CD4-positive, alpha-beta T cell (primary cell): ENCODE data around the gene POU4F3. TPM values are rescaled to one million over a fixed set of nuclear protein-coding genes. Genes with fewer than 3 reads are reported as not detected.

Experiments used
- ATAC-seq: fragments of 200-7000 bp; cut with Tn5 transposase; one replicate; pipeline ENCODE4 v1.10.0; 2022; ENCODE audit warnings: mild to moderate bottlenecking; ENCODE audit not compliant: poor library complexity
- CTCF ChIA-PET: fragments of 350-600 bp; sonication (Branson Sonifier 250); formaldehyde crosslinking; loops from one replicate; lab custom pipeline; 2021; ENCODE audit warnings: antibody characterized with exemption, inconsistent platforms; lab: Charles Lee
- POLR2A ChIA-PET: fragments of 350-600 bp; sonication (Branson Sonifier 250); formaldehyde crosslinking; loops from one replicate; lab custom pipeline; 2021; ENCODE audit warnings: antibody characterized with exemption, inconsistent platforms; lab: Charles Lee
- DNase-seq, 14 experiments: peaks; one replicate each; pipeline ENCODE4 v3.0.0-alpha.2; 2013 to 2020; ENCODE audit warnings: mixed read lengths in 2 of 14
- H3K27ac ChIP-seq, 2 donors: one replicate each; pipeline versions ENCODE4 v1.5.1 to v1.7.0; 2013; ENCODE audit warnings: low read length in 2 of 2, low read depth in 1 of 2, mild to moderate bottlenecking in 1 of 2
- H3K27me3 ChIP-seq, 2 experiments: 1 replicate in 1 of 2; 2 replicates in 1 of 2; pipeline versions ENCODE4 v1.6.1 to v1.7.0; 2013; ENCODE audit warnings: low read length in 2 of 2, control low read depth in 1 of 2, mild to moderate bottlenecking in 1 of 2, moderate library complexity in 1 of 2; ENCODE audit not compliant: insufficient read depth in 2 of 2, control insufficient read depth in 1 of 2
- H3K36me3 ChIP-seq: one replicate; pipeline ENCODE4 v1.6.1; 2013; ENCODE audit warnings: low read length, control low read depth; ENCODE audit not compliant: insufficient read depth
- H3K4me1 ChIP-seq: one replicate; pipeline ENCODE4 v1.6.1; 2013; ENCODE audit warnings: low read length, control low read depth; ENCODE audit not compliant: insufficient read depth
- H3K4me3 ChIP-seq: one replicate; pipeline ENCODE4 v1.5.1; 2013; ENCODE audit warnings: mild to moderate bottlenecking, low read length, moderate library complexity
- H3K9me3 ChIP-seq, 2 experiments: 1 replicate in 1 of 2; 2 replicates in 1 of 2; pipeline versions ENCODE4 v1.6.1 to v1.7.0; 2013; ENCODE audit warnings: low read length in 2 of 2, mild to moderate bottlenecking in 2 of 2, control low read depth in 1 of 2, moderate library complexity in 1 of 2; ENCODE audit not compliant: control insufficient read depth in 1 of 2, insufficient read depth in 1 of 2
- H3K27ac Mint-ChIP-seq: one replicate; pipeline ENCODE4 v1.8.0; 2020; ENCODE audit warnings: mixed read lengths
- H3K27me3 Mint-ChIP-seq: one replicate; pipeline ENCODE4 v1.8.0; 2021; ENCODE audit warnings: mixed read lengths
- H3K36me3 Mint-ChIP-seq: one replicate; pipeline ENCODE4 v1.8.0; 2021; ENCODE audit warnings: low read depth, mixed read lengths
- H3K4me1 Mint-ChIP-seq: one replicate; pipeline ENCODE4 v1.8.0; 2021; ENCODE audit warnings: low read depth, mixed read lengths
- H3K4me3 Mint-ChIP-seq: one replicate; pipeline ENCODE4 v1.8.0; 2020; ENCODE audit warnings: mild to moderate bottlenecking, mixed read lengths
- H3K9me3 Mint-ChIP-seq: one replicate; pipeline ENCODE4 v1.8.0; 2020; ENCODE audit warnings: mixed read lengths
- intact Hi-C, 2 experiments: fragments of 100-400 bp; cut with DNase I in 1 of 2; cut with micrococcal nuclease in 1 of 2; formaldehyde crosslinking; loops; one replicate each; pipeline versions ENCODE4 v1.15.1 to v1.9.0; 2023 to 2025; cut with DNase I, micrococcal nuclease
- total RNA-seq, 174 experiments: library from RNA in 2 of 174; stranded (reverse) in 2 of 174; gene quantifications; one replicate each; pipeline ENCODE4 v1.2.3 and lab custom pipeline; 2021 to 2026
- TF ChIP-seq, protein P1 (sequence below): fragments of 200-600 bp; IDR thresholded peaks from one replicate; pipeline ENCODE4 v1.8.0; 2022; ENCODE audit warnings: antibody characterized with exemption, mild to moderate bottlenecking

The POU4F3 gene
- total RNA-seq, 2 experiments from 2014 or later: 0.17 to 0.22 TPM

DNA sequence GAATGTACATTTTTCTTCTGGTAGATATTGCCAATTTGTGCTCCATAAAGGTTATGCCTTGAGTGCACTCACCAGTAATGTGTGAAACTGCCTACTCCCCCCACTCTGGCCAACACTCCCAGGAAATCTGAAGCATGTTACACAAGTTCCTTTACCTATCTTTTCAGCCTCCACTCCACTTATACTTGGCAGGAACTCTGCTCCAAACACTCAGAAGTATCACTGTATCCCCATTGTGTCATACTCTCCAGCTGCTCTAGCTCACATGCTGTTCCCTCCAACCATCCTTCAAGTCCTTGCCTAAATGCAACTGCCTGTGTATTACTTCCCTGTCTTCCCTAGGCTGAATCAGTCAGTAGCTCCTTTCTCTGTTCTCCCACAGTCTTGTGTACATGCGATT lies 28.3 kb downstream of the POU4F3 start:
- ChIA-PET CTCF (no interaction called here), POLR2A (no interaction called here)
- ATAC-seq (no peak), DNase-seq (no peak)
- H3K27ac Mint-ChIP-seq: no peak overlapping the region
- Histone ChIP-seq H3K9me3 (no peaks in the 10 kb centered on the region), H3K4me3 (no peak overlapping the region), H3K27me3 (peaks cover 5 to 11% of the 10 kb centered on the region in 2 experiments), H3K27ac (no peak overlapping the region), H3K36me3 (no peaks in the 10 kb centered on the region), H3K4me1 (no peaks in the 10 kb centered on the region)
- H3K4me3 Mint-ChIP-seq: no peak overlapping the region
- H3K9me3 Mint-ChIP-seq: no peaks in the 10 kb centered on the region
- TF ChIP-seq, protein P1, sequence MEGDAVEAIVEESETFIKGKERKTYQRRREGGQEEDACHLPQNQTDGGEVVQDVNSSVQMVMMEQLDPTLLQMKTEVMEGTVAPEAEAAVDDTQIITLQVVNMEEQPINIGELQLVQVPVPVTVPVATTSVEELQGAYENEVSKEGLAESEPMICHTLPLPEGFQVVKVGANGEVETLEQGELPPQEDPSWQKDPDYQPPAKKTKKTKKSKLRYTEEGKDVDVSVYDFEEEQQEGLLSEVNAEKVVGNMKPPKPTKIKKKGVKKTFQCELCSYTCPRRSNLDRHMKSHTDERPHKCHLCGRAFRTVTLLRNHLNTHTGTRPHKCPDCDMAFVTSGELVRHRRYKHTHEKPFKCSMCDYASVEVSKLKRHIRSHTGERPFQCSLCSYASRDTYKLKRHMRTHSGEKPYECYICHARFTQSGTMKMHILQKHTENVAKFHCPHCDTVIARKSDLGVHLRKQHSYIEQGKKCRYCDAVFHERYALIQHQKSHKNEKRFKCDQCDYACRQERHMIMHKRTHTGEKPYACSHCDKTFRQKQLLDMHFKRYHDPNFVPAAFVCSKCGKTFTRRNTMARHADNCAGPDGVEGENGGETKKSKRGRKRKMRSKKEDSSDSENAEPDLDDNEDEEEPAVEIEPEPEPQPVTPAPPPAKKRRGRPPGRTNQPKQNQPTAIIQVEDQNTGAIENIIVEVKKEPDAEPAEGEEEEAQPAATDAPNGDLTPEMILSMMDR: no peak
- H3K4me1 Mint-ChIP-seq: no peaks in the 10 kb centered on the region
- intact Hi-C loops: no loop called here
- H3K27me3 Mint-ChIP-seq: peaks cover 65% of the 10 kb centered on the region
- H3K36me3 Mint-ChIP-seq: no peaks in the 10 kb centered on the region

- Mint-ChIP-seq H3K4me3 (no peak overlapping the region), H3K36me3 (no peaks in the 10 kb centered on the region), H3K27me3 (peaks cover 65% of the 10 kb centered on the region), H3K27ac (no peak overlapping the region), H3K4me1 (no peaks in the 10 kb centered on the region), H3K9me3 (no peaks in the 10 kb centered on the region)
- ATAC-seq (no peak), DNase-seq (no peak)
- Histone ChIP-seq H3K4me1 (no peaks in the 10 kb centered on the region), H3K9me3 (peaks cover 0 to 4% of the 10 kb centered on the region in 2 experiments), H3K27ac (no peak overlapping the region), H3K4me3 (no peak overlapping the region), H3K27me3 (peaks cover 5 to 11% of the 10 kb centered on the region in 2 experiments), H3K36me3 (no peaks in the 10 kb centered on the region)
- intact Hi-C loops: no loop called here
- TF ChIP-seq, protein P1: no peak
- ChIA-PET POLR2A (no interaction called here), CTCF (no interaction called here)
Measured at GRCh38 chr5:146368137-146368536, 29.5 kb downstream of the POU4F3 start.

DNA sequence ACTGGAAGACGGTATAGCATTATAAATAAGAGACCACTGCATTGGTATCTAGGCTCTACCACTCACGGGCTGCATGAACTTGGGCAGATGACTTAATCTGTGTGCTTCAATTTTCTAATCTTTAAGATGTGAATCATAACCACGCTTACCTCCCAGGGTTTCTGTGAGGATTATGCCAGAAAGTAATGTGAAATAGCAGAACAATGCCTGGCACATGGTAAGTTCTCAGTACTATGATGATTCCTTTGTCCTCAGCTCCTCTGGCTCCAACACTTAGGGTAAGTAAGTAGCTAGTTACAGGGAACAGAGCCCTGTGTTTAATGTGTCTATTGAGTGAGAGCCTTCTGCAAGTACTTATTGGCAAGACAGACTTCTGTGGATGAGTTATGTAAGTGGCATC lies 31.1 kb downstream of the POU4F3 start:
- H3K4me3 ChIP-seq: no peak overlapping the region
- no peaks in the 10 kb centered on the region for H3K4me1 Mint-ChIP-seq
- DNase-seq (no peak), ATAC-seq (no peak)
- H3K9me3 ChIP-seq: peaks cover 0 to 4% of the 10 kb centered on the region in 2 experiments
- CTCF ChIA-PET: no interaction called here
- no peak overlapping the region for H3K27ac Mint-ChIP-seq
- no peaks in the 10 kb centered on the region for H3K9me3 Mint-ChIP-seq
- H3K27me3 Mint-ChIP-seq: peaks cover 57% of the 10 kb centered on the region
- H3K27ac ChIP-seq: no peak overlapping the region
- H3K36me3 Mint-ChIP-seq: no peaks in the 10 kb centered on the region
- POLR2A ChIA-PET: no interaction called here
- TF ChIP-seq, protein P1: no peak
- H3K27me3 ChIP-seq: peaks cover 5 to 11% of the 10 kb centered on the region in 2 experiments
- H3K36me3 ChIP-seq: no peaks in the 10 kb centered on the region
- H3K4me1 ChIP-seq: no peaks in the 10 kb centered on the region
- H3K4me3 Mint-ChIP-seq: no peak overlapping the region
- intact Hi-C loops: no loop called here
